GM18951 (cell line): ENCODE measurements around the gene DPEP3.
"Not testable (repeated sequence)": the region's sequence is repeated elsewhere in the genome, so short reads cannot be mapped to it uniquely, and the experiment has no call there.

Source experiments
- POLR2A ChIP-seq: IDR thresholded peaks from 4 replicates; pipeline ENCODE4 v1.6.1; 2011; ENCODE audit warnings: mild to moderate bottlenecking; ENCODE audit not compliant: insufficient read length, insufficient read depth; ENCODE audit errors: extremely low read depth
- in situ Hi-C: fragments of 300-500 bp; cut with MboI; formaldehyde crosslinking; loops from one replicate; pipeline ENCODE4 v1.12.0; 2022; ENCODE audit warnings: low sequenced_read_pairs, mixed read lengths, inconsistent platforms; ENCODE audit not compliant: unreplicated experiment

DPEP3 gene, protein sequence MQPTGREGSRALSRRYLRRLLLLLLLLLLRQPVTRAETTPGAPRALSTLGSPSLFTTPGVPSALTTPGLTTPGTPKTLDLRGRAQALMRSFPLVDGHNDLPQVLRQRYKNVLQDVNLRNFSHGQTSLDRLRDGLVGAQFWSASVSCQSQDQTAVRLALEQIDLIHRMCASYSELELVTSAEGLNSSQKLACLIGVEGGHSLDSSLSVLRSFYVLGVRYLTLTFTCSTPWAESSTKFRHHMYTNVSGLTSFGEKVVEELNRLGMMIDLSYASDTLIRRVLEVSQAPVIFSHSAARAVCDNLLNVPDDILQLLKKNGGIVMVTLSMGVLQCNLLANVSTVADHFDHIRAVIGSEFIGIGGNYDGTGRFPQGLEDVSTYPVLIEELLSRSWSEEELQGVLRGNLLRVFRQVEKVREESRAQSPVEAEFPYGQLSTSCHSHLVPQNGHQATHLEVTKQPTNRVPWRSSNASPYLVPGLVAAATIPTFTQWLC

DNA sequence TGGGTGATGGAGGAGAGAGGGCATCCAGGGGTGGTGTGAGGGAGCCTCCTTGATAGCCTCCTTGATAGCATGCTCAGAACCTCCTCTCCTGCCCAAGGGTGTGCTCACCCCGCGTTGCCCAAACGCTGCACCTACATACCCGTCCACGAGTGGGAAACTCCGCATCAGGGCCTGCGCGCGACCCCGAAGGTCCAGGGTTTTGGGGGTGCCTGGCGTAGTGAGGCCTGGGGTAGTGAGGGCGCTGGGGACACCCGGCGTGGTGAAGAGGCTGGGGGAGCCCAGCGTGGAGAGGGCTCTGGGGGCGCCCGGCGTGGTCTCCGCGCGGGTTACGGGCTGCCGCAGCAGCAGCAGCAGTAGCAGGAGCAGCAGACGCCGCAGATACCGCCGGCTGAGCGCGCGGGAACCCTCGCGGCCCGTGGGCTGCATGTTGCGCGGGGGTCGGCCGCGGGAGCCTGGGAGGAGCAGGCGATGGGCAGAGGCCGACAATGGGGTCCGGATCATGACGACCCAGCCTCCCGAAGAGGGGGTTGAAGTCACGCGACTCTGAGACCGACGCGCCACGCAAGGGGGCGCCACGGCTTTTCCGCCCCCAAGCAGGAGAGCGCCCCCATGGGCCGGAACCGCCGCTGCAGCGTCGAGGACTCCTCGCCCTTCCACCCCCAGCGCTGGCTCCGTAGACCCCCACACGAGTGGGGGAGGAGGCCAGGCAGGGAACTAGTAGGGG, at the start of gene DPEP3:
Gene DPEP3, minus strand, starts transcription at position 545 of the 724 bp plus-strand sequence. Its CDS starts 119 bp downstream, at position 426.
- TF ChIP-seq POLR2A = no peak
- in situ Hi-C loops = no loop called here

GRCh38 chr16:68028996-68029395, 48.7 kb upstream of the DPEP3 start:
- in situ Hi-C loops = loop anchor here (25.0 kb wide), 1 partner anchor 367 kb away; the partner anchor contains the start of genes ACD, C16orf86, ENKD1 and PARD6A
- TF ChIP-seq POLR2A = no peak

DNA sequence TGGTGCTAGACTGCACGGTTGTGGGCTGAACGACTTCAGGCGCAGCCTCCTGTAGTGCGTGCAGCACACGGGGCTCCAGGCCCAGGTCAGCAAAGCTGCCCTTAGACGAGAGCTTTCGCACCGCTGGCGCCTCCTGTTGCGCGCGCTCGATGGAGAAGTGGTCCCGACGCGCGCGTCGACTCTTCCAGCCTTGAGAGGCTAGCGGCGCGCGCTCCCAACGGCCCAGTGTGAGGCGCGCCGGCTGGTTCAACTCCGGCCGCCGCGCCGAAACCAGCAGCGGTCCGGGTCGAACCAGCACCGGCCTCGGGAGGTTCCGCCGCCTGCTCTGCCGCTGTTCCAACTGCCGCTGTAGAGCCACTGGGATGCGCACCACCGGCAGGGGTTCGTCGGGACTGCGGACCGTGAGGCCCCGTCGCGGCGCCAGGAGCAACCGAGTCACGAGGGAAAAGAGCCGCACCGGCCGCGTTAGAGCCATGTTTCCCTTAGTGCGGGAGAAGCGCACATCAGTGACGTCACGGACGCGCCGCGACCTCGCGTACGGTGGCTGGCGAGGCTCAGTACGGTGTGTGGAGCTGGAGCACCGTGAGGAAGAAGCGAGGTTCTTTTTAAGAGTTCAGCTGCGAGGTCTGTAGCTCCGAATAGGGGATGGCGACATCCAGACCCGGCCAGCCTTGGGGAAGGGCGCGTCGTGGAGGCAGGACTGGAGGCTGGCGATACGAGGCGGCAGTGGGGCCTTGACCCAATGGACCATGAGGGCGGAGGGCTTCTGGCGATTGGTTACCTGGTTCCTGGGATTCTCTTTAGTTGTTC, 42.6 kb upstream of the DPEP3 start, which contains the start of the genes DDX28 and DUS2:
Gene DDX28, minus strand, starts transcription at position 505 of the 810 bp plus-strand sequence. Its CDS starts 30 bp downstream, at position 475.
Gene DUS2, plus strand, starts transcription at position 557 of the 810 bp plus-strand sequence. CDS start 14,740 bp downstream, outside the sequence.
- in situ Hi-C loops = no loop called here
- TF ChIP-seq POLR2A = peak; percentile 80

DNA sequence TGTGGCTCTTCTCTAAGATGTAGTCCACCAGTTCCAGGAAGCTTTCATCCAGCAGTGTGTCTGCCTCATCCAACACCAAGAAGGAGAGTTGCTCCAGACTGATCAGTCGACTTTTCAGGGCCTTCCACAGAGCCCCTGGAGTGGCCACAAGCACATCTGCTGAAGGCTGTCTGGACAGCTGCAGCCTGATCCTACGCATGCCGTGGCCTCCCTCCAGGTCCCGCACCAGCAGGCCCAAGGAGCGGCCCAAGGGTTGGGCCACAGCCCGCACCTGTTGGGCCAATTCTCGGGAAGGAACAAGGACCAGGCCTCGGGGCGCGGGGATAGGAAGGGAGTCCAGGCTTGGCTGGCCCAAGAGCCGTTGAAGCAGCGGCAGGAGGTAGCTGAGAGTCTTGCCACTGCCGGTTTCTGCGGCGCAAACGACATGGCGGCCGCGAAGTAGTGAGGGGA, 42.0 kb upstream of the DPEP3 start:
- no peak for TF ChIP-seq POLR2A
- in situ Hi-C loops = no loop called here

DNA sequence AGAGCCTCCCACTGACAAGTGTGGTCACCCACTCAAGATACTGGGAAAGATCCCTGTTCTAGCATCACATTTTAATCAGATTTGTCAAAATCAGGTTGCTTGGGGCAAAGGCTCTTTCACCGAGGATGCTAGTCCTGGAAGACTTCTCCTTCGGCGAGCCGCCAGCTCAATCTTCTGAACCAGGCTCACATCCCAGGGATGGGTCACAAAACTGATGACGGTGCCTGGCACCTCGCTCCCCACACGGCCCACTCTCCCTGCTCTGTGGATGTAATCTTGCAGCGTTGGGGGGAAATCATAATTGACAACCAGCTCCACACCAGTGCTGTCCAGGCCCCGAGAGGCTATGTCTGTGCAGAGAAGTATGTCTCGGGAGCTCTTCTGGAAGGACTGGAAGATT, 41.2 kb upstream of the DPEP3 start:
- in situ Hi-C loops = no loop called here
- TF ChIP-seq POLR2A = no peak

DNA sequence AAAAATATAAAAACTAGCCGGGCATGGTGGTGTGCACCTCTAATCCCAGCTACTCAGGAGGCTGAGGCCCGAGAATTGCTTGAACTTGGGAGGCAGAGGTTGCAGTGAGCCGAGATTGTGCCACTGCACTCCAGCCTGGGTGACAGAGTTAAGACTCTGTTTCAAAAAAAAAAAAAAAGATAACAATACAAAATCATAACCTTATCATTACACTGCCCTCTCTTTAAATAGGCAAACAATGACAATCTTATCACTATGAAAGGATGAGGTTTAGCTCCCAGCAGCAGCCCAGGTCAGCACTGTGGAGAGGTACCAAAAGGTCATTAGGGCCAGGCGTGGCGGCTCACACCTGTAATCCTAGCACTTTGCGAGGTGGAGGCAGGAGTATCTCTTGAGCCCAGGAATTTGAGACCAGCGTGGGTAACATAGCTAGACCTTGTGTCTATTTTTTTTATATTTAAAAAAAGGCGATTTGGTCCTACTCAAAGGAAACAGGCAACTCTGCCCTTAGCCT, 38.9 kb upstream of the DPEP3 start:
- no peak for TF ChIP-seq POLR2A
- in situ Hi-C loops = no loop called here

DNA sequence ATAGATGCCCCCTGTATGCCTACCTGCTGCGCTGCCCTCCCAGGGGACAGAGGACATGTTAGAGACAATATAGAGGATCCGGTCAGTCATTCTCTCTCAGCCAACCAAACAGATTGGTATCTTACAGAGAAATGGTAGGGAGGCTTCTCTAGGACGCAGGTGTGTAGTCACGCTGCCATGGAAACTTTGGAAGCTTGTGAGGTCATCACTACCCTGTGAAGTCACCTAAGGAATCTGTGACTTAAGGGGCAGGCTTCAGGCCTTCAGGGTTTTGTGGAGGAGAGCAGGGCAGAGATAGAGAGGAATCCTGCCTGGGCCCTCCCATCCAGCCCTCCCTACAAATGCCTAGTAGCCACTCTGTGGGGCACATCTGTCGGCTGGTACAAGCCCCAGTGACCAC, 35.4 kb upstream of the DPEP3 start, which contains the start of gene DPEP2NB:
Gene DPEP2NB, minus strand, starts transcription at position 231 of the 400 bp plus-strand sequence. Its CDS starts 141 bp downstream, at position 90.
- no peak for TF ChIP-seq POLR2A
- in situ Hi-C loops = no loop called here

- in situ Hi-C loops = no loop called here
- no peak for TF ChIP-seq POLR2A
Observed at GRCh38 chr16:68013440-68013839, 33.1 kb upstream of the DPEP3 start.

DNA sequence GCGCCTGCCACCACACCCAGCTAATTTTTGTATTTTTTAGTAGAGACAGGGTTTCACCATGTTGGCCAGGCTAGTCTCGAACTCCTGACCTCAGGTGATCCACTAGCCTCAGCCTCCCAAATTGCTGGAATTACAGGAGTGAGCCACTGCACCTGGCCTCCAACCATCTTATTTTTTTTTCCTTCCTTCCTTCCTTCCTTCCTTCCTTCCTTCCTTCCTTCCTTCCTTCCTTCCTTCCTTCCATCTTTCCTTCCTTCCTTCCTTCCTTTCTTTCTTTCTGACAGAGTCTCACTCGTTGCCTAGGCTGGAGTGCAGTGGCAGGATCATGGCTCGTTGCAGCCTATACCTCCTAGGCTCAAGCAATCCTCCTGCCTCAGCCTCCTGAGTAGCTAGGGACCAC, 29.6 kb upstream of the DPEP3 start:
- in situ Hi-C loops = not testable (repeated sequence)

DNA sequence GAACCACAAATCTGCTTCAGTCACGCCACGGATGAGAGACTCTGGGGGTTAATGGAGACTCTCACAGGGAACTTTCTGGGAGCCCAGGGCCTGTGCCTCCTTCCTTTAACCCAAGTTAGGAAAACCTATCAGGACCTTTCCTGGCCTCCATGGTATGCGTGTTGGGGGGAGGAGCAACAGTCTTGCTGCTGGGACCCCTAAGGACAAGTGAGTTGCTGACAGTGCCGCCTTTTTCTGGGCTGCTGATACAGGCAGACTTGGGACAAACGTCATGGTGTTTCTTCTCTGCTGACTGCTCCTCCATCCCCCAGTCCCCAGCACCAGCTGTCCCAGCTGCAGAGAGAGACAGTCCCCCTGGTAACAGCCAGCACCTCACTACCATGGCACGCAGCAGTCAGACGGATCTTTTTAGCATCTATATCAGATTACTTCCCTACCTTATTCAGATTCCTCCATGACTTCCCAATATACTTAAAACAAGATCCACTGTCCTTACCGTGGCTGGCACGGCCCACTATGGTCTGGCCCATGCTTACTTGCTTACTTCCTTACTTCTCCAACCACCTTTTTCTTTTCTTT, 28.9 kb upstream of the DPEP3 start:
- no peak for TF ChIP-seq POLR2A
- in situ Hi-C loops = no loop called here

DNA sequence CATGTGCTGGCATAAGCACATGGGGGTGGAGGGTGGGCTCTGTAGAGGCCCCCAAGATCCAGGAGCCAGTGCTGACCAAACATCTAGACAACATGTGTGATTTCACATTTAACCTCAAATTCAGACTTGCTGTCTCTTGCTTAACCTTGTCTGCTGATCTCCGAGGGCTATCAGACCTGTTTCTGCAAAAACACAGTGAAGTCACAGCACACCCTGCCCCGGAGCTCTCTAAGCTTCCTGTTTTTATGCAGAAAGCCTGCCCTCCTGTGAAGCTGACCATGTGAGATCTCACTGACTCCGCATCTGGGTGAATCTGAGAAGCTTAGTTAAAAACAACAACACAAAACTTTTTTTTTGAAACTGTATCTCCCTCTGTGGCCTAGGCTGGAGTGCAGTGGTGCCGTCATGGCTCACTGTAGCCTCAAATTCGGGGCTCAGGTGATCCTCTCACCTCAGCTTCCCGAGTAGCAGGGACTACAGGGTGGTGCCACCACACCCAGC, 25.5 kb upstream of the DPEP3 start:
- in situ Hi-C loops = no loop called here
- no peak for TF ChIP-seq POLR2A

GRCh38 chr16:68005211-68005610, 24.9 kb upstream of the DPEP3 start:
- in situ Hi-C loops = no loop called here
- TF ChIP-seq POLR2A = no peak

- in situ Hi-C loops = no loop called here
- TF ChIP-seq POLR2A = no peak
Observed at GRCh38 chr16:68003031-68003430, 22.7 kb upstream of the DPEP3 start.
